Measurements from ENCODE around the gene FABP3. TPM values are rescaled to one million over a fixed set of nuclear protein-coding genes. Genes with fewer than 3 reads are reported as not detected.

The FABP3 gene
- total and polyA plus RNA-seq, 2 of the 13 experiments (the other 11 are each of a cell fraction or from before 2014, with no cell fraction given), result 0.21 to 0.24 TPM

- TF ChIP-seq HOXA7 (CRISPR knock-in tag; IDR thresholded peaks at IDR 0.05) (no peak), TEAD2 (CRISPR knock-in tag; IDR thresholded peaks at IDR 0.05) (no peak), SCMH1 (CRISPR knock-in tag; IDR thresholded peaks at IDR 0.05; ENCODE audit: borderline replicate concordance) (no peak), CTCF (CRISPR knock-in tag; IDR thresholded peaks at IDR 0.05) (peak; percentile 43), ZGPAT (CRISPR knock-in tag; IDR thresholded peaks at IDR 0.05) (no peak), ZNF616 (CRISPR knock-in tag; IDR thresholded peaks at IDR 0.05; ENCODE audit: low read depth) (no peak), MEIS2 (CRISPR knock-in tag; IDR thresholded peaks at IDR 0.05) (peak; percentile 51; the same call in 1 of the 2 replicates), SMAD1 (CRISPR knock-in tag; IDR thresholded peaks at IDR 0.05; ENCODE audit: borderline replicate concordance, low read depth) (no peak), IKZF4 (CRISPR knock-in tag; IDR thresholded peaks at IDR 0.05; ENCODE audit: borderline replicate concordance, low read depth, not compliant biosample characterization) (no peak), BRD4 (CRISPR knock-in tag; IDR thresholded peaks at IDR 0.05) (0 out of 2 replicates have a peak, but pooled peaks have one; percentile 22), THYN1 (CRISPR knock-in tag; IDR thresholded peaks at IDR 0.05; ENCODE audit: borderline replicate concordance, low read depth) (no peak), ZNF143 (CRISPR knock-in tag; IDR thresholded peaks at IDR 0.05) (no peak), NFYC (CRISPR knock-in tag; IDR thresholded peaks at IDR 0.05) (no peak)
- TF ChIP-seq, protein P1, sequence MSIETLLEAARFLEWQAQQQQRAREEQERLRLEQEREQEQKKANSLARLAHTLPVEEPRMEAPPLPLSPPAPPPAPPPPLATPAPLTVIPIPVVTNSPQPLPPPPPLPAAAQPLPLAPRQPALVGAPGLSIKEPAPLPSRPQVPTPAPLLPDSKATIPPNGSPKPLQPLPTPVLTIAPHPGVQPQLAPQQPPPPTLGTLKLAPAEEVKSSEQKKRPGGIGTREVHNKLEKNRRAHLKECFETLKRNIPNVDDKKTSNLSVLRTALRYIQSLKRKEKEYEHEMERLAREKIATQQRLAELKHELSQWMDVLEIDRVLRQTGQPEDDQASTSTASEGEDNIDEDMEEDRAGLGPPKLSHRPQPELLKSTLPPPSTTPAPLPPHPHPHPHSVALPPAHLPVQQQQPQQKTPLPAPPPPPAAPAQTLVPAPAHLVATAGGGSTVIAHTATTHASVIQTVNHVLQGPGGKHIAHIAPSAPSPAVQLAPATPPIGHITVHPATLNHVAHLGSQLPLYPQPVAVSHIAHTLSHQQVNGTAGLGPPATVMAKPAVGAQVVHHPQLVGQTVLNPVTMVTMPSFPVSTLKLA (IDR thresholded peaks at IDR 0.05), result no peak
- TF ChIP-seq, protein P2, sequence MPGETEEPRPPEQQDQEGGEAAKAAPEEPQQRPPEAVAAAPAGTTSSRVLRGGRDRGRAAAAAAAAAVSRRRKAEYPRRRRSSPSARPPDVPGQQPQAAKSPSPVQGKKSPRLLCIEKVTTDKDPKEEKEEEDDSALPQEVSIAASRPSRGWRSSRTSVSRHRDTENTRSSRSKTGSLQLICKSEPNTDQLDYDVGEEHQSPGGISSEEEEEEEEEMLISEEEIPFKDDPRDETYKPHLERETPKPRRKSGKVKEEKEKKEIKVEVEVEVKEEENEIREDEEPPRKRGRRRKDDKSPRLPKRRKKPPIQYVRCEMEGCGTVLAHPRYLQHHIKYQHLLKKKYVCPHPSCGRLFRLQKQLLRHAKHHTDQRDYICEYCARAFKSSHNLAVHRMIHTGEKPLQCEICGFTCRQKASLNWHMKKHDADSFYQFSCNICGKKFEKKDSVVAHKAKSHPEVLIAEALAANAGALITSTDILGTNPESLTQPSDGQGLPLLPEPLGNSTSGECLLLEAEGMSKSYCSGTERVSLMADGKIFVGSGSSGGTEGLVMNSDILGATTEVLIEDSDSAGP (CRISPR knock-in tag; IDR thresholded peaks at IDR 0.05; ENCODE audit: borderline replicate concordance), result 0 out of 2 replicates have a peak, but pooled peaks have one; percentile 43
Measured at GRCh38 chr1:31373056-31373896, at the start of gene FABP3 (continued).
